GM10266 (cell line): ENCODE results near the gene SLC39A3.

Experiments used
- DNase-seq: peaks from one replicate; pipeline ENCODE4 v3.0.0; 2012; ENCODE audit errors: extremely low spot score
- CTCF ChIP-seq: IDR thresholded peaks from 2 replicates; pipeline ENCODE4 v1.5.1; 2012; ENCODE audit warnings: mild to moderate bottlenecking, low read depth; ENCODE audit not compliant: control insufficient read depth, insufficient read depth; ENCODE audit errors: missing control alignments

The SLC39A3 gene

GRCh38 chr19:2720777-2721569 lies 18.8 kb downstream of the SLC39A3 start, which contains the start of gene DIRAS1:
TSS of gene DIRAS1 (minus strand) at chr19:2721372. CDS start at chr19:2717806, 3,566 bp downstream.
- DNase-seq: no peak
- no peak for TF ChIP-seq CTCF

GRCh38 chr19:2719920-2720776 lies 19.7 kb downstream of the SLC39A3 start:
- no peak for TF ChIP-seq CTCF
- no peak for DNase-seq

- TF ChIP-seq CTCF: no peak
- DNase-seq: no peak
Observed at GRCh38 chr19:2719232-2719735, 20.5 kb downstream of the SLC39A3 start.

- no peak for TF ChIP-seq CTCF
- DNase-seq: no peak
Observed at GRCh38 chr19:2717638-2718541, 21.9 kb downstream of the SLC39A3 start.

- DNase-seq: no peak
- TF ChIP-seq CTCF: no peak
Observed at GRCh38 chr19:2716722-2717637, 22.8 kb downstream of the SLC39A3 start.

GRCh38 chr19:2716275-2716650 lies 23.6 kb downstream of the SLC39A3 start:
- TF ChIP-seq CTCF: no peak
- no peak for DNase-seq
